Esophagus muscularis mucosa (tissue), 4 donors: ENCODE measurements around the gene NABP2.
"Not testable (repeated sequence)": the region's sequence is repeated elsewhere in the genome, so short reads cannot be mapped to it uniquely, and the experiment has no call there.

Source experiments
- EP300 ChIP-seq: sonication (generic); formaldehyde crosslinking; IDR thresholded peaks from one replicate; pipeline ENCODE4 v1.6.1; 2017; ENCODE audit warnings: antibody characterized with exemption
- POLR2AphosphoS5 ChIP-seq, 2 donors: sonication (generic); formaldehyde crosslinking; IDR thresholded peaks; one replicate each; pipeline ENCODE4 v1.6.1; 2017; ENCODE audit warnings: antibody characterized with exemption in 2 of 2
- TF ChIP-seq, protein P1 (sequence below), 3 experiments: fragments of 200-600 bp in 2 of 3; fragments of 450-650 bp in 1 of 3; sonication (generic) in 2 of 3; IDR thresholded peaks; one replicate each; pipeline ENCODE4 v1.5.1; 2017 to 2019; ENCODE audit warnings: antibody characterized with exemption in 3 of 3, mild to moderate bottlenecking in 2 of 3, moderate library complexity in 1 of 3

DNA sequence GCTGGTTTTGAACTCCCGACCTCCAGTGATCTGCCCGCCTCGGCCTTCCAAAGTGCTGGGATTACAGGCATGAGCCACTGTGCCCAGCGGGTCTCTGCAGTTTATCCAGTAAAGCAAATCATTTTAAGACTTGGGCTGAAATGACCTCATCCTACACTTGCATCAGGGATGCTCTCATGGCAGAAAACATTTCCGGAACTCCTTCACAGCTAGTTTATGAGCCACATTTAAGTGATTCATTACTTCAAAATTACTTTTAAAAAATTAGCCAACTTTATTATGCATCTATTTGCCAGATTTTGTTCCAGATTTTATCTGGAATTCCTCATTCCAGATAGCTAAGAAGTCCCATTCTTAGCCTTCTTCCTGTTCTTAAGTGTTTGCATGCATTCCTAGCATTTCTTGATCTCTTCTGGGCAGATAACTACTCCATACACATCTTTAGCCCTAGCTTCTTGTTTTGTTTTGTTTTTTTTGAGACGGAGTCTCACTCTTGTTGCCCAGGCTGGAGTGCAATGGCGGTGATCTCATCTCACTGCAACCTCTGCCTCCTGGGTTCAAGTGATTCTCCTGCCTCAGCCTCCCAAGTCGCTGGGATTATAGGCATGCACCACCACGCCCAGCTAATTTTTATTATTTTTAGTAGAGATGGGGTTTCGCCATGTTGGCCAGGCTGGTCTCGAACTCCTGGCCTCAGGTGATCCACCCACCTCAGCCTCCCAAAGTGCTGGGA lies 27.2 kb upstream of the NABP2 start:
- TF ChIP-seq, protein P1, sequence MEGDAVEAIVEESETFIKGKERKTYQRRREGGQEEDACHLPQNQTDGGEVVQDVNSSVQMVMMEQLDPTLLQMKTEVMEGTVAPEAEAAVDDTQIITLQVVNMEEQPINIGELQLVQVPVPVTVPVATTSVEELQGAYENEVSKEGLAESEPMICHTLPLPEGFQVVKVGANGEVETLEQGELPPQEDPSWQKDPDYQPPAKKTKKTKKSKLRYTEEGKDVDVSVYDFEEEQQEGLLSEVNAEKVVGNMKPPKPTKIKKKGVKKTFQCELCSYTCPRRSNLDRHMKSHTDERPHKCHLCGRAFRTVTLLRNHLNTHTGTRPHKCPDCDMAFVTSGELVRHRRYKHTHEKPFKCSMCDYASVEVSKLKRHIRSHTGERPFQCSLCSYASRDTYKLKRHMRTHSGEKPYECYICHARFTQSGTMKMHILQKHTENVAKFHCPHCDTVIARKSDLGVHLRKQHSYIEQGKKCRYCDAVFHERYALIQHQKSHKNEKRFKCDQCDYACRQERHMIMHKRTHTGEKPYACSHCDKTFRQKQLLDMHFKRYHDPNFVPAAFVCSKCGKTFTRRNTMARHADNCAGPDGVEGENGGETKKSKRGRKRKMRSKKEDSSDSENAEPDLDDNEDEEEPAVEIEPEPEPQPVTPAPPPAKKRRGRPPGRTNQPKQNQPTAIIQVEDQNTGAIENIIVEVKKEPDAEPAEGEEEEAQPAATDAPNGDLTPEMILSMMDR (IDR thresholded peaks at IDR 0.05), result not testable (repeated sequence)
- TF ChIP-seq EP300; POLR2AphosphoS5 (IDR thresholded peaks at IDR 0.05): not testable (repeated sequence)
